GM21447 (cell line): ENCODE data around the gene MPPED1.

Source experiments
- ATAC-seq: cut with Tn5 transposase; IDR thresholded peaks from one replicate; pipeline ENCODE4 v1.9.1; 2021; ENCODE audit not compliant: unreplicated experiment

MPPED1 gene

DNA sequence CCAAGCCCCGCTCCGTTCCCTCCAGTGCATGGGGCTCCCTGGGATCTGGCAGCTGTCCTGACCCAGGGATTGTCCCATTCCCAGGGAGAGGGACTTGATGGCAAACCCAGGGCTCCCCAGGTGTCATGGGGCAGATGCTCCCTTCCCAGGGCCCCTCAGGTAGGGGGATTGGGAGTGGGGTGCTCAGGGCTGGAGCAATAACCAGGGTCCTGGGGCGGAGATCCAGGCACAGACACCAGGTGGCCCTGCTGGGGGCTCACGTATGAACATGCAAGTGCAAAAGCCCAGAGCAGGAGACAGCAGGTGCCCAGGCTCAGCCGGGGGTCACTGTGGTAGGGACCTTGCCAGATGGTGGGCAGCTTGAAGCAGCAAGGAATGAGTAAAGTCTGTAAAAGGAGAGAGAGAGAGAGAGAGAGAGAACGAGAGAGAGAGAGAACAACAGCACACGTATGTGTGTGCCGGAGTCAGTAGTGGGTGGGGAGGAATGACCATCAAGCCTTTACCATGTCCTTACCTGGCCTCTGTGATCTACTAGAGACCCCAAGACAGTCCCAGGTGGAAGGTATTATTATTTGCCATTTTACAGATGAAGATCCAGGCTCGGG, 19.3 kb upstream of the MPPED1 start:
- ATAC-seq: no peak

DNA sequence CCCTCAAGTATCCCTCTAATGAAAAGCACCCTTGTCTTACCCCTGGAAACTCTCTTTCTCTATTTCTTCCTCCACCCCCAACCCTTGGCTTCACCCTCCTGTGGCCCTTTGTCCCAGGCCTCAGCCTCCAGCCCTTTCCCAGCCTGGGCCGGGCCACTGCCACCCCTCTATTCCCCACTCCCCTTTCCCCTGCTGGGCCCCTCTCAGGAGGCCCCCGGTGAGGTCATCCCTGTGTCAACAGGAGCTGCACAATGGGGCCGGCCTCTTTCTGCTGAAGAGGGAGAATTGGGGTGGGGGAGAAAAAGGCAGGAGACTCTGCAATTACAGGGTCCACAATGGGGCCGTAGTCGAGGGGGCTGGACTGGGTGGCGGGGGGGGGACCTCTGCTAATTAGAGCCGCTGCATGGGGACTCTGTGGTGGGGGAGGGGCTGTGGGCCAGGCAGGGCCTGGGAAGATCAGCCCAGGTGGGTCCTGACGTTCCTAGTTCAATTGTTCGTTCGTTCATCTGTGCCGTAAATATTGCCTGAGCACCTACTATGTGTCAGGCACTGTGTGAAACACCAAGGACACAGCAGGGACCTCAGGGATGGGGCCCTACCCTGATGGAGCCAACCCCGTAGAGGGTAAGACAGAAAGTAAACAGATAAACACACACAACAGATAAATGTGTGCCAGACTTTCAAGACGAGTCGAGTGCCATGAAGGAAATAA, 18.5 kb upstream of the MPPED1 start:
- no peak for ATAC-seq

DNA sequence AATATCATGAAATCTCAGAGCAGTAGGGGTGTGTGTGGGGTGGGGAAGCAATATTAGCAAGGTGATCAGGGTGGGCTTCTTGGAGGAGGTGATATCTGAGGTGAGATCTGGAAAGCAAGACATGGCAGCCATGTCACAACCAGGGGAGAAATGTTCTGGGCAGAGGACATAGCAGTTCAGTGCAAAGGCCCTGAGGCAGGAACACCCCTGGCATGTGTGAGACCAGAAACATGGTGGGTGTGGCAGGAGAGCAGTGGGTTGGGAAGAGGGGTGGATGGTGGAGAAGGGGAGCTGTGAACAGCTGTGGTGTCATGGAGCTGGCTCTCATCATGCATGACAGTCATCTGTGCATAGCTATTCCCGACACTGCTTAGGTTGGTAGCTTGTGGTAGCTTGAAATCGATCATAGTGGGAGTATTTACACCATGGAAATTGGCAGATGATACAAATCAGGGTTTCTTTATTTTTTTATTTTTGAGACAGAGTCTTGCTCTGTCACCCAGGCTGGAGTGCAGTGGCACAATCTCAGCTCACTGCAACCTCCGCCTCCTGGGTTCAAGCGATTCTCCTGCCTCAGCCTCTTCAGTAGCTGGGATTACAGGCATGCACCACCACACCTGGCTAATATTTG, 17.9 kb upstream of the MPPED1 start:
- no peak for ATAC-seq

DNA sequence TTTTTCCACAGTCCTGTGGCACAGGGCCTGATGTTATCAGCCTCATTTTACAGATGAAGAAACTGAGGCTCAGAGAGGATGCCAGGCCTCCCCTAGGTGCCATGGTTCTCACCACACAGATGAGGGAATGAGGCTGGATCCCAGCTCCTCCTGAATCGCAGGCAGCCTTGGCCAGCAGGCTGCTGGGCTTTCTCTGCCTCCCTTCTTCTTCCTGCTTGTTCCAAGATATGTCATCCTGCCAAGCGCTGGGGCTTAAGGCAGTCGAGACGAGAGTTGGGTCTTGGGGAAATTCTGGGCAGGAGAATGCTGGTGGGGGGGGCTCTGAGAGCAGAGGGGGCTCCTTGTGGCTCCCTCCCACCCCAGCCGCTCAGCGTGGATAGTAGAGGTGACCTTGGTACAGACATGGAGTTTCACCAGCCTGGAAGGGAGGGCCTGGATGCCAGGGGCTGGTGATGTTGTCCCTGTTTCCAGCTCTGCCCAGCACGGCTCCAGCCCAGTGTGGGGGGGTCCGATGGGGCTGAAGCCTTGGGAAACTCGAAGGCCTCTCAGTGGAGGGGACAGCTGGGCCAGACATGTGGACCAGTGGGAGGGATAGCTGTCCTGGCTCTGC, 16.6 kb upstream of the MPPED1 start:
- no peak for ATAC-seq

DNA sequence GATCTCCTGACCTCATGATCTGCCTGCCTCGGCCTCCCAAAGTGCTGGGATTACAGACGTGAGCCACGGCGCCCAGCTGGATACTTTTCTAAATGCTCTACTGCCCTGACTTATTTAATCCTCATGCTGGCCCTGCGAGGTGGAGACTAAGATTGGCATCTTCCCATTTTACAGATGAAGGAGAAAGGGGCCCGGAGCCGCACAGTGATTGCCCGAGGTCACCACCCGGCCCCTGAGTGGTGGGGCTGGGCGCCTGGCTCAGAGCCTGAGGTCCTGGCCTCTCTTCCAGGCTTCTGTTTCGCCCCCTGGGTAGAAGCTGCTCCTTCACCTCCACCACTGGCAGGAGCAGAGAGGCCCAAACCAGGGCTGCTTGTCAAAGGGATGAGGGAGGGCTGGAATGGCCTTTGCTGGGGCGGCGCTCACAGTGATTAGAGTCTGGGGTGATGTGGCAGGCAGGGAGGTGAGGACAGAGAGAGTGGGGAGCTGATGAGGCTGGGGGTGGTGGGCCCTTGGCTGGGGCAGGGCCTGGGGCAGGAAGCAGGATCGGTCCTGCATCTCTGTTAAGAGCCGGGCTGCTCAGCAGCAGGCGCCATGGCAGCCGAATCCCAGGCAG, 15.4 kb upstream of the MPPED1 start:
- ATAC-seq: no peak

DNA sequence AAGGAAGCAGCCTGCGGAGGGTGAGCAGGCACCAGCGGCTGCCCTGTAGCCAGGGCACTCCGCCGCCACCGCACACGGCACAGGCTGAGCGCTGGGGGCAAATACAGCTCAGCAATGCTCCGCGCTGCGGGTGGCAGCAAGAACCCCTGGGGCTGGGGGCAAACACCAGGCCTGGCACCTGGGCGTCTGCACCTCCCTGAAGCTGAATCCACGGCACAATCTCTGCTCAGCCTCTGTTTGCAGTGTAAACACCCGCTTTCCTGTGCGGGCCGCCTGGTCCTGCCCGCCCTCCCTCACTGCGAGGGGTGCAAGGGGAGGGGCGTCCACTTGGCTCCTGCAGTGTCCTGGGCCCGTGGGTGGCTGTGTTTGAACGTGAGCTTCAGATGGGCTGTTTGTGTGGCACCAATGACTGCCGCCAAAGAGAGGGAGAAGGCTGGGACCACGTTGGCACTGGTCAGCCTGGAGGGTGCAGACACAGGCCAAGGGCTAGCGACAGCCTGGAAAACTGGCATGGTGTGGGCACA, 14.8 kb upstream of the MPPED1 start:
- ATAC-seq: no peak

DNA sequence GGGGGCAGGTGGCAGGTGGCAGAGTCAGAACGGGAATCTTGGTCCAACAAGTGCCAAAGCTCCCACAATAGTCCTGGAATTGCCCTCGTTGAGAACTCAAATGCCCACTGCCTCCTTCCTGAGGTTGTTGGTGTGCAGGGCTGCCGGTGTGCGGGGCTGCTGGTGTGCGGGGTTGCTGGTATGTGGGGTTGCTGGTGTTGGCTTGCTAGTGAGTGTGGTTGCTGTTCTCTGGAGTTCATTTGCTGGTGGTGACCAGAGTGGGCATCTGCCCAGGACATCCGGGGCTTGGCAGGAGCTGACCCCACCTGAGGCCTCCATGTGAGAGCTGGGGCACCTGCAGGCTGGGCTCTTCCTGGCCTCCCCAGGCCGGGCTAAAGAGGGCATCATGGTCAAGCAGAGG, 14.0 kb upstream of the MPPED1 start:
- no peak for ATAC-seq

DNA sequence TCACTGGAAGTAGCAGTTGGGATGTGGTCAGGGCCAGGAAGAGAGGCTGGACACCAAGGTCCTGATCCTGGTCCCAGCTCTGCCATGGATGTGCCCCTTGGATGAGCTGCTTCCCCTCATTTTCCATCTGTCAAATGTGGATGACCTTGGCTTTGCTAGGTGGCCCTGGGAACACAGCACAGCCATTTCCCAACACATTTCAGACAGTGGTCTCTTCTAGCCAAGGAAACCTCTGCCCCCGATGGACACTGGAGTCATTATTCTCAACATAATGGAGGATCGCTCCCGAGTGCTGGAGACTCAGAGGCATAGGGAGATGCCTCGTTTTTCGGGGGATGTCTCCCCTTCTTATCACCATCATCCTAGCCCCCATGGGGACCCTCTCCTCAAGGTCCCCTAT, 13.6 kb upstream of the MPPED1 start:
- ATAC-seq: no peak

DNA sequence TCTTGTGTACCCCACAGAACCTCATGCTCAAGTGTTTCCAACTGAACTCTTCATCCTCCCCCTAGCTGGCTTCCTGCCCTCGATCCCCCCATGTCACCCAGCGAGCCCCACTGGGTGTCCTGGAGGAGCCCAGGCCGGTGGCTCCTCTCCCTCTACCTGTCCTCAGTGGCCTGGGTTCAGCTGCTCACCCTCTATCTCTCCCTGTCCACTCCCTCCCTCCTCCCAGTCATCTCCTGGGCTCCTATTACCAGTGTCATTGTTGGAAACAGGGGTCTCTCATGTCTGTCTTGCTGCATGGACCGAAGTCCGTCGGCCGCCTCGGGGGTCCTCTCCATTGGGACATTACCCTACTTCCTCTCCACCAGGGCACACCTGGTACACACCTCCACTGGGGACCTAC, 12.9 kb upstream of the MPPED1 start:
- ATAC-seq: no peak

DNA sequence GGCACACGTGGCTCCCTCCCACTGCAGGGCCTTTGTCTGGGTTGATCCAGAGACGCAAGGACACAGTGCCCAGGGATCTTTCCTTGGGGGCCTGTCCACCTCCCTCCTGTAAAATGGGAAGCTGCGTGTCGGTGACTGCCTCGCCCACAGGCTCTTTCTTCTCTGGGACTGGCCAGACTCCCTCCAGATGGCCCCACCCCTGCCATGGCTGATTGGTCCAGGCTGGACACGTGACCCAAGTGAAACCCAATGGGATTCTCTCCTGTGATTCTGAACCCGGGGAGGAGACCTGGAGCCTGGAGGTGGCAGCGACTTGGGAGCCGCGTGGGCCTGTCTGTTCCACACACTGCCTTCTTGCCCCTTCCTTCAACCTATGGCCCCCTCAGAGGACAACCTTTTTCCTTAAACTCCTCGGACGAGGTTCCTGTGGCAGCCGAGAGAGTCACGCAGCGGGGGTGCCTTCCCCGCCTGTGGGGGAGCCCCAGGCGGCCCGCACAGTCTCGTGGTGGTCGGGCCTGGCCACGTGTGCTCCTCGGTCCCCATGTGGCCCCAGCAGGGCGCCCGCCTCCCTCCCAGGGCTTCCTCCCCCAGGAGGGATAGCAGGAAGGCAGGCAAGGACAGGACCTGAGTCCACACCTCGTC, 12.4 kb upstream of the MPPED1 start:
- ATAC-seq: no peak

DNA sequence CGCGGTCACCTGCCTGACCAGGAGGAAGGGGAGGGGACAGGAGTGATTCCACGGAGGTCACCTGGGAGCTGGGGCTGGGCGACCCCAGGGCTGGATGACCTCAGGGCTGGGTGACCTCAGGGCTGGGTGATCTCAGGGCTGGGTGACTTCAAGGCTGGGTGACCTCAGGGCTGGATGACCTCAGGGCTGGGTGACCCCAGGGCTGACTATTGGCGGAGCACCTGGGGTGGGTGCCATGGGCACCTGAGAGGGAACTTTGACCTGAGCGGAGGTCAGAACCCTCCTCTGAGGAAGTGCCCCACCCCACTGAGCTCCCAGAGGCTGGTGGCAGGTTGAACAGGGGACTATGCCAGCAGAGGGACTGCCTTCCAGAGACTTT, 11.8 kb upstream of the MPPED1 start:
- ATAC-seq: no peak

DNA sequence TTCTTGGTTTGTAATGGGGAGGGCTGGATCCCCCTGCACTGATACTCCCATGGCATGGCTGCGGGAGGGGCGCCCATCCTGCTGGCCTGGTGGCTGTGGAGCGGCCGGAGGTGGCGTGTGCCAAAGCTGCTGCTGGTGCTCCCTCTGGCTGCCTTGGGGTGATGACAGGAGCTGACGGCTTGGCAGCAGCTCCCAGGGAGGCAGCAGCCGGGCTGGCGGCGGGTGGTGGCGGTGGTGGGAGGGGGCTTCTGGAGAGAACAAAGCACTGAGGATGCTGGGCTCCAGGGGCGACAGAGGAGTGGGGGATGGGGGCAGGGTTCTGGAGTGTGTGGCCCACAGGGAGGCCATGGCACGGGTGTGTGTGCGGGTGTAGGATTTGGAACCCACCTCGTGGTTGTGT, 11.4 kb upstream of the MPPED1 start:
- ATAC-seq: no peak

DNA sequence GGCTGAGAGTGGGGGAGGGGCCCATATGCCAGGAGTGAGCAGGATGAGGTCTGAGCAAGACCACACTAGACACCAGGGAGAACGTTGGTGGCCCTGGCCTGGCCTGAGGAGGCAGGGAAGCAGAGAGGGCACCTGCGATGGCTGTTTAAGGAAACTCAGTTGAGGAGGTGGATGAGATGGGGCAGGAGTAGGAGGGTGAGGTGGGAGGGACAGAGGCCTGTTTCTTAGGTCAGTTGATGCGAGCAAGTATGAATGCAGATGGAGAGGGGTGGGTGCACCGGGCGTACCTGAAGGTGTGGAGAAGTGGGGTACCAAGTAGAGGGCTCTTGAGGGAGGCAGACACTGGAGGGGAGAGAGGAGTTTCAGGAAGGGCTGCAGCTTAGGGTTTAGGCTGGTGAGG, 10.6 kb upstream of the MPPED1 start:
- no peak for ATAC-seq

DNA sequence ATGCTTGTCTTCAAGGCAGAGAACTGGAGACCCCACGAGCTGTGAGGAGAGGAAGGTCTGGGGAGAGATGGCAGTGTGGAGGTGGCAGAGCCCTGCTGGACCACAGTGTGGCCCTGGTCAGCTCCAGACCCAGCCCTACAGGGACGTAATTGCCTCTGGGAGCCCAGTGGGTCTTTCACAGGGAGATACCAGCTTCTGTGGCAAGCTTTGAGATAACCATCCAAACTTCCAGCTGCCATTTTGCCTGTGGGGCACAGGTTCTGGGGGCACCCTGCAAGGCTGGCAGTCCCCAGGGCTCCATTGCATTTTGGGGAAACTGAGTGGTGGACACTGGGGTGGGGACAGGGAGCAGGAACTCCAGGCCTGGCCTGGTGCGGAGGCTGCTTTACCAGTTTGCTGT, 10.2 kb upstream of the MPPED1 start:
- no peak for ATAC-seq

DNA sequence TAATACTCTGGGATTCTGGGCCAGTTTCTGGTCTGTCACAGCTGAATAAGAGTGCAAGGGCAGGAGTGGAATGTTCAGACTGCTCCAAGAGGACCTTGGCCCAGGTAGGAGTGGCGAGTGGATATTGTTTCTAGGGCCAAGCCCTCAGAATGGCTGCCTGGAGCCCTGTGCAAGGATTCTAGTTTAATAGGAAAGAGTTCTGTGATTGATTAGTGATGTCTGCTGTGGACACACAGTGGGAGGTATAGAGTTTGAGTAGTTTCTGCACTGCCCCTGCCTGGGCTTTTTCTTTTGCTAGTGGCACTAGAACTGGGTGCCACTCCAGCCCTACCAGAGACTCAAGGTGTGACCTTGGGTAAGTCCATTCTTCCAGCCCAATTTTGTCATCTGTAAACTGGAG, 9.7 kb upstream of the MPPED1 start:
- no peak for ATAC-seq

DNA sequence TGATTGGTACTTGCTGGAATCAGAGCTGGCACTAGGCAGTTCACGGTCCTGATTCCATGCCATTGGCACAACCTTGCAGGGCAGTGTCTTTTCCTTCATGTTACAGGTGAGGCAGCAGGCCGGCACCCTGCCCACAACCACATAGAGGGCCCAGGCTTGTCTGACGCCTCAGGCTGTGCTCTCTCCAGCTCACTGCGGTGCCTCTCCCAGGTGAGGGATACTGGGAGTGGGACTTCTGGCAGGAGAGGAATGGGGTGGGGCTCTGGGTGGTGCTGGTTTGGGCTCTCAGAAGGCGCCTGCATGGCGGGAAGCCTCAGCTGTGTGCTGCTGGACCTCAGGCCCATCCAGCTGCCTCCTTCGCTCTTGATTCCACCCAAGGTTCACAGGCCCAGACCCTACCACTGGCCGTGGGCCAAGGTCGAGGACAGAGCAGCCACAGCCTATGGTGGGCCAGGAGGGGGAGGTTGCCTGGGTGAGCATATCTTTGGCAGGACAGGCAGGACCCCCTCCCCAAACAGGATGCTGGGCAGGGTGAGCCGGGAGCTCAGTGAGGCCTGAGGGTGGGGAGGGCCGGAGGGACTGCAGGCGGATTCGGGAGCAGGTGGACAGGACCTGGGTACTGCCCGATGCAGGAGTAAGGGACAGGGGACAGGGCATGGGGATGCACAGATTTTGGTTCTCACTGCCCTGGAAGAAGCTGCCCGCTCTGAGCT, 7.0 kb upstream of the MPPED1 start:
- no peak for ATAC-seq

DNA sequence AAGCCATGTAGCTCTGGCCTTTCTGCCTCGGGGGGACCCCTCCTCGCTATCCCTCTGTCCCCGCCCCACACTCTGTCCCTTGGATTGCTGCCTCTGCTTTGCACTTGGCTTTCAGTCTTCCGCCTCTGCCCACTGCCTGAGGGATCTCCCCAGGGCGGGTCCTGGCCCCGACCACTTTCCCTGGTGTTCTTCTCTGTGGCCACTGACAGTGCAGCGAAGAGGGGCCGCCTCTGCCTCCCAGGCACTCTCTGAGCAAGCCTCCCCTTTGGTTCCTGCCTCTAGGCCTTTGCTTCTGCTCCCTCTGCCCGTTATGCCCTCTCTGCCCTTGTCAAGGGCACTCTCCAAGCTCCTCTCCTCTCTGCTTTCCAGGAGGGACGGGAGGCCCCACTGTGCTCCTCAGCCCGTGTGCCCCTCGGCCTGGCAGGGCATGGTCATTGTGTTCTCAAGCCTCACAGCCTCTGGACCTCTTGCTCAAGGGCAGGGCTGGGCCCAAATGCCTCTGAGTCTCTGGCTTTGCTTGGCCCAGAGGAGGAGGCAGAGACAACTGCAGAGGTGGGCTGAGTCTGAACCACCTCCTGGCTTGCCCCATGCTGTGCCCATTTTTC, 5.5 kb upstream of the MPPED1 start:
- ATAC-seq: no peak

DNA sequence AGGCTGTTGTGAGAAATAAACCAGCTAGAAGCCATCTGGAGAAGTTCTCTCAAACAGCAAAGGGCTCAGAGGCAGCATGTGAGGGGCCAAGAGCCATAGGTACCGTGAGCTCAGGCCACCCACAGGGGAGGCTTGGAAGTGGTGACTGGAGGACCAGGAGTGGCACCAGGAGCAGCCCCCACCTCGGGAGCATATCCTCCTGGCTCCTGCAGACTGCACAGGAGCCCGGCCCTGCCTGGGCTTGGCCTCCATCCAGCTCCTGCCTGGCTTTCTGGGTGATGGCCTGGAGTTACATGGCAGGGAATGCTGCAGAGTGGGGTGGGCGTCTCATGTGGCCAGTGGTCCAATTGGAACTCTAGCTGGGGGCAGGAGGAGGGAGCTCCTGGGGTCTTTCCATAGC, 4.2 kb upstream of the MPPED1 start:
- no peak for ATAC-seq

DNA sequence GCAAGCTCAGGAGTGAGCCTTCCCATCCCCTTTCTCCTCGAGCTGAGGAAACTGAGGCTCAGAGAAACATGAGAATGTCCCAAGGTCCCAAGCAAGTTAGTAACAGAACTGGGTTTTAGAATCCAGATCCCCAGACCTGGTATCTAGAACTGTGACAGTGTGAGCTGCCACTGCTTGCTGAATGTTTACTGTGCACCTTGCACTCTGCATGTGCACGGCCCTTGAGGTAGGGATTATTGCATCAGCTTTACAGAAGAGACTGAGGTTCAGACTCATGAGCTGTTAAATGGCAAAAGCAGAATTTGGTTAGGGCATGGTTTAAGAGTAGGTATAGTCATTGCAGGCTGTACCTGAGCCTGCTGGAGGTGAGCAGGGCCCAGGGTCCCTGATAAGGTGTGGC, 3.8 kb upstream of the MPPED1 start:
- ATAC-seq: no peak

DNA sequence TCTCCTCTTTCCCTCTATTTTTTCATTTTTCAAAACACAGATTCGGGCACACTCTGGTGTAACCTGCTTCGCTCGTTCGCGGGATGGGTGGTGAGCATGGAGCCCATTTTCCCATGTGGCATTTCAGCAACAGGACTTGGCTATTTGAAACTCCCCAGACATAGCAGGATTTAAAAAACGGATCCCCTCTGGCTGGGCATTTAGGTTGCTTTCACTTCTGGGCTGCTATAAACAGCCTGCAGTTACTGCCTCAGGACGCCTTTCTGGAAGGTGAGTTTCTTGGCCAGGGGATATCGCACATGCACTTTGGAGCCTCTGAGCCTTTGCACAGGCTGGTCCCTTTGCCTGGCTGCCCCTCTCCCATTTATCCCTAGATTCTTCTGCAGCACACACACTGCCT, 2.8 kb upstream of the MPPED1 start:
- ATAC-seq: no peak
